Body of pancreas (tissue), 4 donors: ENCODE data around the gene MEX3A. TPM values are rescaled to one million over a fixed set of nuclear protein-coding genes. Genes with fewer than 3 reads are reported as not detected.
"Not testable (repeated sequence)": the region's sequence is repeated elsewhere in the genome, so short reads cannot be mapped to it uniquely, and the experiment has no call there.

Source experiments
- ATAC-seq: fragments of 150-250 bp; one replicate; pipeline ENCODE4 v1.9.1; 2016
- DNase-seq, 4 donors: peaks; one replicate each; pipeline ENCODE4 v3.0.0-alpha.2; 2019
- H3K27ac ChIP-seq, 4 donors: fragments of 200-600 bp; sonication (generic); 1 replicate in 3 of 4; 2 replicates in 1 of 4; pipeline versions ENCODE4 v1.5.1 to v1.6.1; 2016 to 2019; ENCODE audit warnings: mild to moderate bottlenecking in 1 of 4, mixed read lengths in 1 of 4, moderate library complexity in 1 of 4
- H3K27me3 ChIP-seq, 2 donors: fragments of 200-600 bp; sonication (generic); one replicate each; pipeline ENCODE4 v1.6.0; 2016; ENCODE audit warnings: mild to moderate bottlenecking in 1 of 2
- H3K36me3 ChIP-seq, 2 donors: fragments of 200-600 bp; sonication (generic); replicated peaks in 1 of 2; 2 replicates each; pipeline ENCODE4 v1.5.1; 2016; ENCODE audit warnings: low read depth in 2 of 2; ENCODE audit not compliant: insufficient read depth in 1 of 2
- H3K4me1 ChIP-seq: fragments of 200-600 bp; sonication (generic); one replicate; pipeline ENCODE4 v1.6.0; 2016
- H3K4me3 ChIP-seq, 2 donors: fragments of 200-600 bp; sonication (generic); 1 replicate in 1 of 2; 2 replicates in 1 of 2; pipeline ENCODE4 v1.5.1; 2016 to 2019
- H3K9me3 ChIP-seq, 3 donors: fragments of 200-600 bp; sonication (generic); 1 replicate in 2 of 3; 2 replicates in 1 of 3; pipeline ENCODE4 v1.5.1; 2016
- POLR2A ChIP-seq, 3 donors: fragments of 450-650 bp; IDR thresholded peaks; one replicate each; pipeline ENCODE4 v1.6.1; 2016; ENCODE audit warnings: antibody characterized with exemption in 3 of 3, mild to moderate bottlenecking in 2 of 3
- WGBS, 2 donors: methylation state at CpG; one replicate each; pipeline ENCODE4 v1.1.5; 2017; 5-methylcytosine and 5-hydroxymethylcytosine counted together
- intact Hi-C: fragments of 100-400 bp; cut with DNase I; formaldehyde crosslinking; loops from one replicate; pipeline ENCODE4 v1.15.1; 2023
- total RNA-seq, 2 donors: library from RNA; depleted of rRNA; stranded (reverse); fragments of >200 nt; gene quantifications; one replicate each; pipeline ENCODE4 v1.1.0, GENCODE V29; 2016
- TF ChIP-seq, protein P1 (sequence below), 7 experiments: fragments of 450-650 bp in 4 of 7; fragments of 200-600 bp in 3 of 7; sonication (generic) in 3 of 7; IDR thresholded peaks; one replicate each; pipeline ENCODE4 v1.5.1; 2016 to 2019; ENCODE audit warnings: antibody characterized with exemption in 7 of 7

Gene MEX3A
- total RNA-seq, 2 donors from 2014 or later = 0.99 to 4.7 TPM

DNA sequence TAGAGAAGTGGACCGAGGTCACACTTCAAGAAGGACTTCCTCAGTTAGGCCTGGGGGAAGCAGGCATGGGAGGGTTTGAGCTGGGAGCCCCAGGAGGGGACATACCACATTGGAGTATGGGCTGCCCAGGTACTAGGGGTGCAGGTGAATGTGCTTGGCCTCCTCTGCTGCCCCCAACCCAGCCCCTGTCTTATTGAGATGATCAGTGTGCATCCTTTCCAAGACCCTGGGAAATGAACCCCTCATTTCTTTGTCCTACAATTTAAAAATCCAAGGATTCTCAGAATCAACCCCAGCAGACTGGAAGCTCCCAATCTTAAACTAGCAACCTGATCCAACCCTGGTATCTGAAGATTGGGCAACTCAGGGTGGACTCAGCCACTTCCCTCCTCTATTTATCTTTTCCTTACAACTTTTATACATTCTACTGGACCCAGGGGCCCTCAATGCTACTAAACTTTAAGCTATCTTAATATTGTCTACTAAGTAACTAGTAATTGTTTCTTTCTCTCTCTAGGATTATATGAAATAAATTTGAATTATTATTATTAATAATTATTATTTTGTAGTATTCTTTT, 9.1 kb downstream of the MEX3A start:
- no peaks in the 10 kb centered on the region for H3K27me3 ChIP-seq
- no peak overlapping the region for H3K27ac ChIP-seq
- intact Hi-C loops = no loop called here
- no peak for DNase-seq
- no peak overlapping the region for H3K4me3 ChIP-seq
- ATAC-seq = no peak
- H3K36me3 ChIP-seq = peaks cover 0 to 2% of the 10 kb centered on the region in 2 donors
- WGBS, 2 donors = 0 to 15% methylated on average over 1 of the region's 1 CpG
- peaks cover 13% of the 10 kb centered on the region for H3K4me1 ChIP-seq
- no peaks in the 10 kb centered on the region for H3K9me3 ChIP-seq
- TF ChIP-seq, protein P1, sequence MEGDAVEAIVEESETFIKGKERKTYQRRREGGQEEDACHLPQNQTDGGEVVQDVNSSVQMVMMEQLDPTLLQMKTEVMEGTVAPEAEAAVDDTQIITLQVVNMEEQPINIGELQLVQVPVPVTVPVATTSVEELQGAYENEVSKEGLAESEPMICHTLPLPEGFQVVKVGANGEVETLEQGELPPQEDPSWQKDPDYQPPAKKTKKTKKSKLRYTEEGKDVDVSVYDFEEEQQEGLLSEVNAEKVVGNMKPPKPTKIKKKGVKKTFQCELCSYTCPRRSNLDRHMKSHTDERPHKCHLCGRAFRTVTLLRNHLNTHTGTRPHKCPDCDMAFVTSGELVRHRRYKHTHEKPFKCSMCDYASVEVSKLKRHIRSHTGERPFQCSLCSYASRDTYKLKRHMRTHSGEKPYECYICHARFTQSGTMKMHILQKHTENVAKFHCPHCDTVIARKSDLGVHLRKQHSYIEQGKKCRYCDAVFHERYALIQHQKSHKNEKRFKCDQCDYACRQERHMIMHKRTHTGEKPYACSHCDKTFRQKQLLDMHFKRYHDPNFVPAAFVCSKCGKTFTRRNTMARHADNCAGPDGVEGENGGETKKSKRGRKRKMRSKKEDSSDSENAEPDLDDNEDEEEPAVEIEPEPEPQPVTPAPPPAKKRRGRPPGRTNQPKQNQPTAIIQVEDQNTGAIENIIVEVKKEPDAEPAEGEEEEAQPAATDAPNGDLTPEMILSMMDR (IDR thresholded peaks at IDR 0.05) = no peak
- no peak for TF ChIP-seq POLR2A (IDR thresholded peaks at IDR 0.05)

DNA sequence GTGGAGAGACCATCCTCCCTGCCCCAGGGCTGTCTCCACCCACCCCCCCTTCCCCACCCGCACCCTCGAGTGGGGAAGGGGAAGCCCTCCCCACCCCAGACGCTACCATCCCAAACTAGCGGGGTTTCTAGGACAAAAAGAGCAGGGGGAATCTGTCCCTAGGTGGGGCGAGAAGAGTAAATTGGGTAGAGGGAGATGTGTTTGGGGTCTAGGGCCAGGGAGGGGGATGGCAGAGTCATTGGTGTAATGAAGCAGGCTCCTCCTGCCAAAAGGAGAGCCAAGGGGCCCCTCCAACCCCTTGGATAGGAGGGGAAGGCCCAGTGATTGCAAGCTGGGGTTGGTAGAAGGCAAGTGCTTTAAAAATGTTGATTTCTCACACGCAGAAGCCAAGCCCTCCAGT, 10.0 kb downstream of the MEX3A start:
- Histone ChIP-seq H3K9me3 (no peaks in the 10 kb centered on the region), H3K27ac (no peak overlapping the region), H3K36me3 (peaks cover 0 to 2% of the 10 kb centered on the region in 2 donors), H3K4me3 (no peak overlapping the region), H3K4me1 (peaks cover 13% of the 10 kb centered on the region), H3K27me3 (no peaks in the 10 kb centered on the region)
- no peak for TF ChIP-seq POLR2A (IDR thresholded peaks at IDR 0.05)
- TF ChIP-seq, protein P1 (IDR thresholded peaks at IDR 0.05) = no peak
- 61 to 69% methylated on average over 6 of the region's 6 CpGs for WGBS, 2 donors
- DNase-seq (no peak), ATAC-seq (no peak)
- intact Hi-C loops = no loop called here

DNA sequence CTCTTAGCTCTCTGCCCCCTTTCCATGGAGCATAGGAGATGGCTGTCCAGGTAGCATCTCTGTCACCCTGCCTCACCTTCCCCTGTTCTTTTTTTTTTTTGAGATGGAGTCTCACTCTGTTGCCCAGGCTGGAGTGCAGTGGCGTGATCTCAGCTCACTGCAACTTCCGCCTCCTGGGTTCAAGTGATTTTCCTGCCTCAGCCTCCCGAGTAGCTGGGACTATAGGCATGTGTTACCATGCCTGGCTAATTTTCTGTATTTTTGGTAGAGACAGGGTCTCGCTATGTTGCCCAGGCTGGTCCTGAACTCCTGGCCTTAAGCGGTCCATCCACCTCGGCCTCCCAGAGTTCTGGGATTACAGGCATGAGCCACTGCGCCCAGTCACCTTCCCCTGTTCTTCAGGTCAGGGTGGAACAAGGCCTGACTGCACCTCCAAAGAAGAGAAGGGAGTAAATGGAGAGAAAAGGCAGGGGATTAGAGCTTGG, 10.9 kb downstream of the MEX3A start:
- H3K27ac ChIP-seq, H3K9me3 ChIP-seq, DNase-seq, H3K27me3 ChIP-seq, ATAC-seq, intact Hi-C loops, H3K4me3 ChIP-seq, H3K36me3 ChIP-seq: not testable (repeated sequence)
- 87 to 94% methylated on average over 7 of the region's 7 CpGs for WGBS, 2 donors
- H3K4me1 ChIP-seq = peaks cover 12% of the 10 kb centered on the region

DNA sequence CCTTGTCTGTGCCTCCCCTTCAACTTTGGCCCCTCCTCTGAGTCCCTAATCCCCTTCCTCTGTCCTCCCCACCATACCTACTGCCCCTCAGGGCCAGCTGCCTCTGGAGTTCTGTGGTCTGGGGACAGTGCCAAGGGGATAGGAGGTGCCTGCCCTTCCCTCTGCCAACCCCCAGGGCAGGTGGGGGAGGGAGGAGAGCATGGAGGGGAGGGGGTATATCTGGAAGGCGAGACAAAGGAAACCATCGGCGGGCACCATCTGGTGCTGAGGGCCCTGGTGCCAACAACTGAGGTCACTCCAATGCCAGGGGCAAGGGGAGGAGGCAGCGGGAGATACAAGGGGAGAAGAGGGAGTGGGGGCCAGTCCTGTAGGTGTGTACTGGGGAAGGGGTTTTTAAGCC, 11.7 kb downstream of the MEX3A start:
- Histone ChIP-seq H3K27me3 (no peaks in the 10 kb centered on the region), H3K36me3 (peaks cover 0 to 2% of the 10 kb centered on the region in 2 donors), H3K4me3 (no peak overlapping the region), H3K27ac (no peak overlapping the region), H3K9me3 (no peaks in the 10 kb centered on the region), H3K4me1 (peaks cover 4% of the 10 kb centered on the region)
- WGBS, 2 donors = 31 to 46% methylated on average over 3 to 4 of the region's 4 CpGs
- DNase-seq (no peak), ATAC-seq (no peak)
- intact Hi-C loops = no loop called here
- TF ChIP-seq, protein P1 (IDR thresholded peaks at IDR 0.05) = no peak
- no peak for TF ChIP-seq POLR2A (IDR thresholded peaks at IDR 0.05)

DNA sequence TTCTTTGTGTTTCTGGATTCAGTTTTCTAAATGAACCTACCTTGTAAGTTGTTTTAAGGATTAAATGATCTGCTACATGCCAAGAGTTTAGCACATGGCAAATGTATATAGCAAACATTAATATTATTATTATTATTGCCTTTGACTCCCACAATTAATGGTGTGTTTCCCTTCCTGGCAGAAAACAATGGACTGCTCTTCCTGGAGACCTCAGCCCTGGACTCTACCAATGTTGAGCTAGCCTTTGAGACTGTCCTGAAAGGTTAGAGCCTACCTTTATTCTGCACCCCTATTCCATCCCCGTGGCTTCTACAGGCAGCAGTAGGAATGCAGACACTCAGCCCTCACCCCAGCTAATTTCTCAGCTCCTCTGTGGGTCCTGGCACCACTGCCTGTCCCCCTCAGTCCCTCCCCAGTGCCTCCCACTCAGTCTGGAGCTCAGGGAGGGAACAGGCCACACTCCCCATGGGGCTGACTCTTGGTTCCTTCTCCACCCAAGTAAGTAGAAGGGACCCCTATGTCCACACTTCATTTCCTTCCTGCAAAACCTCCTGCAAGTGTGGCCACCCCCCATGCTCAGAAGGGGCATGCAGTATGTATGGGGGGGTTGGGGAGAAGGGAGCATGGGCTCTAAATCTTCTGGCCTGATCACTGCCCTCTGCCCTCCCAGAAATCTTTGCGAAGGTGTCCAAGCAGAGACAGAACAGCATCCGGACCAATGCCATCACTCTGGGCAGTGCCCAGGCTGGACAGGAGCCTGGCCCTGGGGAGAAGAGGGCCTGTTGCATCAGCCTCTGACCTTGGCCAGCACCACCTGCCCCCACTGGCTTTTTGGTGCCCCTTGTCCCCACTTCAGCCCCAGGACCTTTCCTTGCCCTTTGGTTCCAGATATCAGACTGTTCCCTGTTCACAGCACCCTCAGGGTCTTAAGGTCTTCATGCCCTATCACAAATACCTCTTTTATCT, 12.5 kb downstream of the MEX3A start:
- no peak for TF ChIP-seq POLR2A (IDR thresholded peaks at IDR 0.05)
- TF ChIP-seq, protein P1 (IDR thresholded peaks at IDR 0.05) = no peak
- intact Hi-C loops = no loop called here
- 68 to 92% methylated on average over 2 to 3 of the region's 3 CpGs for WGBS, 2 donors

More for the DNA sequence above, 12.5 kb downstream of the MEX3A start:
- H3K27ac ChIP-seq = no peak overlapping the region
- no peak for DNase-seq
- H3K9me3 ChIP-seq = no peaks in the 10 kb centered on the region
- peaks cover 0 to 2% of the 10 kb centered on the region in 2 donors for H3K36me3 ChIP-seq
- H3K27me3 ChIP-seq = no peaks in the 10 kb centered on the region
- H3K4me1 ChIP-seq = no peaks in the 10 kb centered on the region
- ATAC-seq = no peak
- no peak overlapping the region for H3K4me3 ChIP-seq
